ENCODE data around the gene TBX2. TPM values are rescaled to one million over a fixed set of nuclear protein-coding genes. Genes with fewer than 3 reads are reported as not detected.

TBX2 gene
- total and polyA plus RNA-seq, 2 donors from 2014 or later, result 66.4 to 122 TPM

GRCh38 chr17:61379457-61380216, 20.0 kb upstream of the TBX2 start:
- H3K9ac ChIP-seq (ENCODE audit: low read length in 3 of 3), result no peak overlapping the region
- peaks cover 0 to 31% (median 31%) of the 10 kb centered on the region in 3 donors for H3K4me1 ChIP-seq (ENCODE audit: control insufficient read depth in 2 of 3, insufficient read depth in 2 of 3, low read depth in 1 of 3, low read length in 3 of 3)
- H3K4me3 ChIP-seq (ENCODE audit: low read length in 3 of 3), result no peak overlapping the region
- peak in 1 of 5 donors; percentile 61 for DNase-seq
- no peak for FAIRE-seq
- no peaks in the 10 kb centered on the region for H3K36me3 ChIP-seq (ENCODE audit: control insufficient read depth in 2 of 3, insufficient read depth in 3 of 3, low read length in 3 of 3)
- no peaks in the 10 kb centered on the region for H3K27me3 ChIP-seq (ENCODE audit: control insufficient read depth, insufficient read depth, low read length)
- peak overlapping the region; percentile 23 to 48 for H3K27ac ChIP-seq (ENCODE audit: low read depth in 2 of 2, low read length in 2 of 2)
- H3K9me3 ChIP-seq (ENCODE audit: control insufficient read depth in 2 of 3, insufficient read depth in 1 of 3, low read length in 3 of 3), result no peaks in the 10 kb centered on the region
- intact Hi-C loops (cut with DNase I), result no loop called here
- no peak for TF ChIP-seq CTCF (IDR thresholded peaks at IDR 0.05; ENCODE audit: borderline replicate concordance, extremely low read depth, insufficient read depth)

GRCh38 chr17:61380217-61380835, 19.3 kb upstream of the TBX2 start:
- Histone ChIP-seq H3K9me3 (ENCODE audit: control insufficient read depth in 2 of 3, insufficient read depth in 1 of 3, low read length in 3 of 3) (no peaks in the 10 kb centered on the region), H3K4me3 (ENCODE audit: low read length in 3 of 3) (no peak overlapping the region), H3K27ac (ENCODE audit: low read depth in 2 of 2, low read length in 2 of 2) (no peak overlapping the region), H3K27me3 (ENCODE audit: control insufficient read depth, insufficient read depth, low read length) (no peaks in the 10 kb centered on the region), H3K36me3 (ENCODE audit: control insufficient read depth in 2 of 3, insufficient read depth in 3 of 3, low read length in 3 of 3) (no peaks in the 10 kb centered on the region), H3K9ac (ENCODE audit: low read length in 3 of 3) (no peak overlapping the region), H3K4me1 (ENCODE audit: control insufficient read depth in 2 of 3, insufficient read depth in 2 of 3, low read depth in 1 of 3, low read length in 3 of 3) (peaks cover 0 to 31% (median 31%) of the 10 kb centered on the region in 3 donors)
- no peak for TF ChIP-seq CTCF (IDR thresholded peaks at IDR 0.05; ENCODE audit: borderline replicate concordance, extremely low read depth, insufficient read depth)
- DNase-seq (peak in 2 of 5 donors; percentile 16 to 51), FAIRE-seq (no peak)
- intact Hi-C loops (cut with DNase I), result no loop called here

GRCh38 chr17:61380836-61381525, 18.7 kb upstream of the TBX2 start:
- Histone ChIP-seq H3K9ac (ENCODE audit: low read length in 3 of 3) (no peak overlapping the region), H3K27ac (ENCODE audit: low read depth in 2 of 2, low read length in 2 of 2) (no peak overlapping the region), H3K27me3 (ENCODE audit: control insufficient read depth, insufficient read depth, low read length) (no peaks in the 10 kb centered on the region), H3K36me3 (ENCODE audit: control insufficient read depth in 2 of 3, insufficient read depth in 3 of 3, low read length in 3 of 3) (no peaks in the 10 kb centered on the region), H3K4me1 (ENCODE audit: control insufficient read depth in 2 of 3, insufficient read depth in 2 of 3, low read depth in 1 of 3, low read length in 3 of 3) (peaks cover 0 to 31% (median 31%) of the 10 kb centered on the region in 3 donors), H3K4me3 (ENCODE audit: low read length in 3 of 3) (peak overlapping the region in 1 of 3 donors; percentile 13), H3K9me3 (ENCODE audit: control insufficient read depth in 2 of 3, insufficient read depth in 1 of 3, low read length in 3 of 3) (no peaks in the 10 kb centered on the region)
- no peak for FAIRE-seq
- TF ChIP-seq CTCF (IDR thresholded peaks at IDR 0.05; ENCODE audit: borderline replicate concordance, extremely low read depth, insufficient read depth), result no peak
- intact Hi-C loops (cut with DNase I), result no loop called here
- DNase-seq, result peak in 2 of 5 donors; percentile 55 to 57

Data from kidney (tissue), 14 donors.